Vagina (tissue), 2 donors: Measurements from ENCODE around the gene B4GALT6. TPM values are rescaled to one million over a fixed set of nuclear protein-coding genes. Genes with fewer than 3 reads are reported as not detected.

Source experiments
- DNase-seq, 2 donors: peaks; one replicate each; pipeline ENCODE4 v3.0.0-alpha.2; 2017; ENCODE audit errors: extremely low spot score in 2 of 2
- H3K27ac ChIP-seq: fragments of 200-600 bp; sonication (generic); one replicate; pipeline ENCODE4 v1.5.1; 2019
- H3K27me3 ChIP-seq: fragments of 200-600 bp; sonication (generic); one replicate; pipeline ENCODE4 v1.5.1; 2019
- H3K36me3 ChIP-seq, 2 donors: fragments of 200-600 bp; sonication (generic); one replicate each; pipeline ENCODE4 v1.5.1; 2017 to 2019
- H3K4me1 ChIP-seq: fragments of 200-600 bp; sonication (generic); one replicate; pipeline ENCODE4 v1.5.1; 2019
- H3K4me3 ChIP-seq, 2 donors: fragments of 200-600 bp; sonication (generic); 1 replicate in 1 of 2; 2 replicates in 1 of 2; pipeline ENCODE4 v1.5.1; 2016 to 2019
- H3K9me3 ChIP-seq: fragments of 200-600 bp; sonication (generic); one replicate; pipeline ENCODE4 v1.5.1; 2019
- POLR2A ChIP-seq, 2 donors: fragments of 450-650 bp; IDR thresholded peaks; one replicate each; pipeline ENCODE4 v1.6.1; 2017; ENCODE audit warnings: antibody characterized with exemption in 2 of 2, mild to moderate bottlenecking in 2 of 2, moderate library complexity in 2 of 2
- POLR2AphosphoS5 ChIP-seq, 2 donors: sonication (generic); formaldehyde crosslinking; IDR thresholded peaks; one replicate each; pipeline ENCODE4 v1.9.0; 2017; ENCODE audit warnings: antibody characterized with exemption in 2 of 2, mild to moderate bottlenecking in 2 of 2, low read depth in 1 of 2; ENCODE audit not compliant: insufficient read depth in 1 of 2
- intact Hi-C: fragments of 100-400 bp; cut with DNase I; formaldehyde crosslinking; loops from one replicate; pipeline ENCODE4 v1.15.1; 2023
- total RNA-seq: library from RNA; depleted of rRNA; stranded (reverse); fragments of >200 nt; gene quantifications from one replicate; pipeline ENCODE4 v1.2.3, GENCODE V29; 2016
- TF ChIP-seq, protein P1 (sequence below), 3 experiments: fragments of 450-650 bp in 2 of 3; fragments of 200-600 bp in 1 of 3; sonication (generic) in 1 of 3; IDR thresholded peaks; one replicate each; pipeline ENCODE4 v1.5.1; 2017 to 2019; ENCODE audit warnings: antibody characterized with exemption in 3 of 3, mild to moderate bottlenecking in 2 of 3, moderate library complexity in 2 of 3

B4GALT6 gene
- total RNA-seq, 1 donor from 2014 or later, result 2.5 TPM

DNA sequence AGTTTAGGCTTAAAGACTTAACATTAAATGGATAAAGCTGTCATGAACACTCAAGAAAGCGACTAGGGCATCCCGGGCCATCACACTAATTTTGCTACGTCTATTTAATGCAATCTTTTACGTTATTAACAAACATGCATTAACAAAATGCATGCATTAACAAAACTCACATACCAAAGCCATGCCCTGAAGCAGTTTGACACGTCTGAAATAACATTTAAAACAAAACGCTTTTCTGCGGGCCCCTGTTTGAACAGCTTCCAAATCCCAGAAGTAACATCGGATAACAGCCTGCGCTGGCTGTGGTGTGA is 458 bp downstream of the B4GALT6 start:
- peak overlapping the region; percentile 45 for H3K27ac ChIP-seq
- H3K9me3 ChIP-seq, result no peaks in the 10 kb centered on the region
- intact Hi-C loops, result no loop called here
- H3K4me1 ChIP-seq, result peaks cover 18% of the 10 kb centered on the region
- peak overlapping the region; percentile 57 to 84 for H3K4me3 ChIP-seq
- no peaks in the 10 kb centered on the region for H3K36me3 ChIP-seq
- DNase-seq, result peak in 1 of 2 donors; percentile 29
- no peaks in the 10 kb centered on the region for H3K27me3 ChIP-seq
- TF ChIP-seq POLR2AphosphoS5 (IDR thresholded peaks at IDR 0.05; ENCODE audit: insufficient read depth in 1 of 2, low read depth in 1 of 2) (no peak), POLR2A (IDR thresholded peaks at IDR 0.05) (no peak)
- TF ChIP-seq, protein P1, sequence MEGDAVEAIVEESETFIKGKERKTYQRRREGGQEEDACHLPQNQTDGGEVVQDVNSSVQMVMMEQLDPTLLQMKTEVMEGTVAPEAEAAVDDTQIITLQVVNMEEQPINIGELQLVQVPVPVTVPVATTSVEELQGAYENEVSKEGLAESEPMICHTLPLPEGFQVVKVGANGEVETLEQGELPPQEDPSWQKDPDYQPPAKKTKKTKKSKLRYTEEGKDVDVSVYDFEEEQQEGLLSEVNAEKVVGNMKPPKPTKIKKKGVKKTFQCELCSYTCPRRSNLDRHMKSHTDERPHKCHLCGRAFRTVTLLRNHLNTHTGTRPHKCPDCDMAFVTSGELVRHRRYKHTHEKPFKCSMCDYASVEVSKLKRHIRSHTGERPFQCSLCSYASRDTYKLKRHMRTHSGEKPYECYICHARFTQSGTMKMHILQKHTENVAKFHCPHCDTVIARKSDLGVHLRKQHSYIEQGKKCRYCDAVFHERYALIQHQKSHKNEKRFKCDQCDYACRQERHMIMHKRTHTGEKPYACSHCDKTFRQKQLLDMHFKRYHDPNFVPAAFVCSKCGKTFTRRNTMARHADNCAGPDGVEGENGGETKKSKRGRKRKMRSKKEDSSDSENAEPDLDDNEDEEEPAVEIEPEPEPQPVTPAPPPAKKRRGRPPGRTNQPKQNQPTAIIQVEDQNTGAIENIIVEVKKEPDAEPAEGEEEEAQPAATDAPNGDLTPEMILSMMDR (IDR thresholded peaks at IDR 0.05), result no peak

DNA sequence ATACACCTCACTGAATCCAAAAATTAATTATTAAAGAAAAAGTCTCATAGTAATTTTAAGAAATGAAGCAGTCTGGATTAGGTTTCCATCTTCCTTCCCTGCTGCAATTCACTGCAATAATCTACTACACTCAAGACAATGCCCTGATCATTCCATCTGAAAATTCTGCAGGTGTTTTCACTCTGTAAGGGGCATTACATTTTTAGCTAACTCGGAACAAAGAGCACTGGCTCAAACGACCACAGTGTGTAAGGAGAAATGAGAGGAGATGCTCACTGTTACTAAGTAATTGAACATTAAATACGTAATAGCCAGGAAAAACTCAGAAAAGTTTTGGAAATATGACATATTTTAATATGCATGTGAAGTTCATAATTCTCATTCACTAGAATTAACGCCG is 1.3 kb downstream of the B4GALT6 start:
- no peak for DNase-seq
- intact Hi-C loops, result no loop called here
- H3K9me3 ChIP-seq, result no peaks in the 10 kb centered on the region
- no peaks in the 10 kb centered on the region for H3K36me3 ChIP-seq
- H3K27me3 ChIP-seq, result no peaks in the 10 kb centered on the region
- TF ChIP-seq POLR2AphosphoS5 (IDR thresholded peaks at IDR 0.05; ENCODE audit: insufficient read depth in 1 of 2, low read depth in 1 of 2), result no peak
- no peak for TF ChIP-seq POLR2A (IDR thresholded peaks at IDR 0.05)
- TF ChIP-seq, protein P1 (IDR thresholded peaks at IDR 0.05), result no peak
- peaks cover 18% of the 10 kb centered on the region for H3K4me1 ChIP-seq
- no peak overlapping the region for H3K4me3 ChIP-seq
- H3K27ac ChIP-seq, result no peak overlapping the region

DNA sequence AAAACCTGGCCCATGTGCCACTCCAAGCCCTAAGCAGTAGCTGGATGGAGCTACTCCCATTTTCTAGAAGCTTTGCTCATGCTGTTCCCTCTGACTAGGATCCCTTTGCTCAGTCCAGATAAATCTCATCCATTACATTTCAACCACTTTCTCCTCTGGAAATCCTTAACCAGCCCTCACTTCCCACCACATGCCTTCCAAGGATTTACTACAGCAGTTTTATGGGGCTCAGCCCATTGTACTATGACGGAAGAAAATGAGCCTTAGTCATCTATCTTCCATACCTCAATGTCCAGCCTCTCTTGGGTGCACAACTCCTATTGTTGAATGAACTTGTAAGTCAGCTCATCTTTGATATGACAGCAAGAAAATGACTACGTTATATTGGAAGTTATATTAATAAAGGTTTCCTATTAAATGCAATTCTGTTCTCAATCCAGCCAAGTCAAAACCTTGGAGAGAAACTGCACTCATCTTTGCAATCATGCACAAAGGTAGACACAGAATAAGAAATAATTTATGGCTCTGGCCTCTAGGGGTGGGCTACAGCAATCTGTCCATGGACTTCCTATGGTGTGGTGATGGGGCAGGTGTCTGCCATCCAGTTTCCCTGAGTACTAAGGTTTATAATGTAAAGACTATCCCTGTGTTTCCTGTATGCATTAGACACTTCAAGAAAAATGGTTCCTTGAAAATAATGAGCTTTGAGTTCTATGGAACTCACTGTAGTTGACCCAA is 3.4 kb downstream of the B4GALT6 start:
- Histone ChIP-seq H3K27ac (no peak overlapping the region), H3K4me1 (peaks cover 16% of the 10 kb centered on the region), H3K9me3 (no peaks in the 10 kb centered on the region), H3K27me3 (no peaks in the 10 kb centered on the region), H3K4me3 (no peak overlapping the region), H3K36me3 (no peaks in the 10 kb centered on the region)
- no peak for DNase-seq
- TF ChIP-seq POLR2A (IDR thresholded peaks at IDR 0.05), result no peak
- intact Hi-C loops, result no loop called here

DNA sequence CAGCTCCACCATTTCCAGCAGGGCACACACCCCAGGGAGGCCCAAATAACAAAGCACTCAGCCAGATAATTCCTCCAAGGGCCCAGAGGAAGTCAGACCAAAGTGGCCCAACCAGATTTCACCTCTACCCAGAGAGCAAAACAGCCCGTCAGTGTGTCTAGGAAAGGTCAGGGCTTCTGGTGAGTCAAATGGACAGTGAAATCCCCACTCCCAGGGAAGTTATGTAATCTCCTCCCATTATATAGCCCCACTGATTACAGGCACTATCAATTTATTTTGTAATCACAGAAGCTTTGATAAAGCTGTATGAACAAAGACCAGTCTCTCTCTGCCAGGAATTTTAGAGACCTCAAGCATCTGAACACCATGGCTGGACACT is 4.0 kb downstream of the B4GALT6 start:
- no peak for DNase-seq
- intact Hi-C loops, result no loop called here
- TF ChIP-seq, protein P1 (IDR thresholded peaks at IDR 0.05), result no peak
- TF ChIP-seq POLR2AphosphoS5 (IDR thresholded peaks at IDR 0.05; ENCODE audit: insufficient read depth in 1 of 2, low read depth in 1 of 2) (no peak), POLR2A (IDR thresholded peaks at IDR 0.05) (no peak)
- Histone ChIP-seq H3K4me3 (no peak overlapping the region), H3K4me1 (peaks cover 11% of the 10 kb centered on the region), H3K9me3 (no peaks in the 10 kb centered on the region), H3K36me3 (no peaks in the 10 kb centered on the region), H3K27ac (no peak overlapping the region), H3K27me3 (no peaks in the 10 kb centered on the region)

DNA sequence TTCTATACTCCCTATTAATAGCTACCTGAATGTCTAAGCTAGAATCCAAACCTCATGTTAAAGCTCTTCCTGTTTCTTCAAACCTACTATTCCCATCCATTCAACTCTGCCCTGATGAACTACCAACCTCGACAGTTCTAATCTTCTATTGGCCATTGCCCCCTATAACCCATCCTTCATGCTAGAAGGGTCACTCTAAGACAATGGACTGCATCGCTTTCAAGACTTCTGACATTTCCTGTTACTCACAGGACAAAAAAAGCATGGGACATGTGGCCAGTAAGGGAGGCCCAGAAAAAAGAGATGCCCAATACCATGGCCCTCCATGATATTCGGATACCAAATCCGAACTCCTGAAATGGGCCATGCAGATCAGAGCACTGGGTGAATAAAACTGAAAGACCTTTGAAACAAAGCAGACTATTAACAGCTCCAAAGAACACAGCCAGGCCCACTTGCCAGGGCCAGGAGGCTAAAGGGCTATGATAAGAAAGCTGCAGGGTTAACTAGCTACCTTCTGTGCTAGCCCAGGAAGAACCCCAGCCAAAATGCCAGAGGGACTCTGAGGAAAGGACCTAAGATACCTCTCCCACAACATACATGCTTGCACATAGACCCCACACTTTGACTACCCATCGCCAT is 4.5 kb downstream of the B4GALT6 start:
- peaks cover 11% of the 10 kb centered on the region for H3K4me1 ChIP-seq
- no peaks in the 10 kb centered on the region for H3K36me3 ChIP-seq
- H3K4me3 ChIP-seq, result no peak overlapping the region
- H3K27ac ChIP-seq, result no peak overlapping the region
- no peaks in the 10 kb centered on the region for H3K27me3 ChIP-seq
- no peak for DNase-seq
- no peak for TF ChIP-seq POLR2A (IDR thresholded peaks at IDR 0.05)
- TF ChIP-seq POLR2AphosphoS5 (IDR thresholded peaks at IDR 0.05; ENCODE audit: insufficient read depth in 1 of 2, low read depth in 1 of 2), result no peak
- TF ChIP-seq, protein P1 (IDR thresholded peaks at IDR 0.05), result no peak
- H3K9me3 ChIP-seq, result no peaks in the 10 kb centered on the region
- intact Hi-C loops, result no loop called here
